Tibial nerve (tissue), 4 donors: ENCODE measurements around the gene RNU5B-1. TPM values are rescaled to one million over a fixed set of nuclear protein-coding genes. Genes with fewer than 3 reads are reported as not detected.

Experiments
- DNase-seq, 2 donors: peaks; one replicate each; pipeline ENCODE4 v3.0.0-alpha.2; 2019; ENCODE audit warnings: low spot score in 2 of 2
- H3K27ac ChIP-seq, 4 donors: fragments of 200-600 bp; sonication (generic) in 3 of 4; one replicate each; pipeline ENCODE4 v1.5.1; 2017 to 2019; ENCODE audit warnings: mild to moderate bottlenecking in 1 of 4
- H3K27me3 ChIP-seq, 2 donors: fragments of 200-600 bp; sonication (generic) in 1 of 2; one replicate each; pipeline versions ENCODE4 v1.5.1 to v1.6.0; 2017 to 2019
- H3K36me3 ChIP-seq, 3 donors: fragments of 200-600 bp; sonication (generic); one replicate each; pipeline ENCODE4 v1.5.1; 2018 to 2019
- H3K4me1 ChIP-seq, 4 donors: fragments of 200-600 bp; sonication (generic) in 3 of 4; one replicate each; pipeline ENCODE4 v1.5.1; 2017 to 2019
- H3K4me3 ChIP-seq, 4 donors: fragments of 200-600 bp; sonication (generic) in 3 of 4; one replicate each; pipeline ENCODE4 v1.5.1; 2017 to 2019; ENCODE audit warnings: mild to moderate bottlenecking in 1 of 4, moderate library complexity in 1 of 4
- H3K9me3 ChIP-seq, 4 donors: fragments of 200-600 bp; sonication (generic) in 3 of 4; one replicate each; pipeline ENCODE4 v1.5.1; 2017 to 2019
- CTCF ChIP-seq, 5 experiments: fragments of 200-600 bp in 3 of 5; fragments of 450-650 bp in 2 of 5; sonication (generic) in 3 of 5; IDR thresholded peaks; one replicate each; pipeline ENCODE4 v1.5.1; 2016 to 2019; ENCODE audit warnings: antibody characterized with exemption in 5 of 5, mild to moderate bottlenecking in 3 of 5, moderate library complexity in 2 of 5
- EP300 ChIP-seq, 2 donors: sonication (generic); formaldehyde crosslinking; IDR thresholded peaks; one replicate each; pipeline ENCODE4 v1.6.1; 2017; ENCODE audit warnings: antibody characterized with exemption in 2 of 2, mild to moderate bottlenecking in 1 of 2
- POLR2A ChIP-seq, 2 donors: fragments of 450-650 bp; IDR thresholded peaks; one replicate each; pipeline ENCODE4 v1.6.1; 2017; ENCODE audit warnings: antibody characterized with exemption in 2 of 2, mild to moderate bottlenecking in 2 of 2, moderate library complexity in 2 of 2
- WGBS, 2 donors: methylation state at CpG; one replicate each; pipeline ENCODE4 v1.1.5; 2018; 5-methylcytosine and 5-hydroxymethylcytosine counted together
- total RNA-seq, 4 donors: library from RNA; depleted of rRNA; stranded (reverse); fragments of >200 nt; gene quantifications; one replicate each; pipeline ENCODE4 v1.1.0, GENCODE V29; 2016

RNU5B-1 gene
- total RNA-seq, 4 donors from 2014 or later = not detected

GRCh38 chr15:65300924-65301441 is 3.5 kb upstream of the RNU5B-1 start:
- Histone ChIP-seq H3K4me3 (no peak overlapping the region), H3K4me1 (peaks cover 0 to 37% (median 7%) of the 10 kb centered on the region in 4 donors), H3K36me3 (no peaks in the 10 kb centered on the region), H3K27ac (no peak overlapping the region), H3K9me3 (no peaks in the 10 kb centered on the region), H3K27me3 (no peaks in the 10 kb centered on the region)
- DNase-seq = no peak
- WGBS, 2 donors = 89 to 95% methylated on average over 19 to 20 of the region's 36 CpGs
- TF ChIP-seq POLR2A (IDR thresholded peaks at IDR 0.05) = no peak
- no peak for TF ChIP-seq EP300 (IDR thresholded peaks at IDR 0.05)
- TF ChIP-seq CTCF (IDR thresholded peaks at IDR 0.05) = no peak

GRCh38 chr15:65302061-65302460 is 2.4 kb upstream of the RNU5B-1 start:
- Histone ChIP-seq H3K4me1 (peaks cover 0 to 27% (median 5%) of the 10 kb centered on the region in 4 donors), H3K4me3 (no peak overlapping the region), H3K27ac (peak overlapping the region in 1 of 4 donors; percentile 87), H3K27me3 (no peaks in the 10 kb centered on the region), H3K9me3 (no peaks in the 10 kb centered on the region), H3K36me3 (no peaks in the 10 kb centered on the region)
- WGBS, 2 donors = 47 to 56% methylated on average over 14 to 22 of the region's 24 CpGs
- DNase-seq = no peak
- TF ChIP-seq CTCF (IDR thresholded peaks at IDR 0.05) (no peak), EP300 (IDR thresholded peaks at IDR 0.05) (no peak), POLR2A (IDR thresholded peaks at IDR 0.05) (no peak)

GRCh38 chr15:65303687-65304380 is 643 bp upstream of the RNU5B-1 start:
- WGBS, 2 donors = 1% methylated on average over 24 of the region's 24 CpGs
- no peaks in the 10 kb centered on the region for H3K9me3 ChIP-seq
- no peaks in the 10 kb centered on the region for H3K27me3 ChIP-seq
- peaks cover 0 to 17% (median 5%) of the 10 kb centered on the region in 4 donors for H3K4me1 ChIP-seq
- peak in 1 of 2 donors; percentile 47 for DNase-seq
- H3K4me3 ChIP-seq = peak overlapping the region; percentile 32 to 67 (median 52)
- H3K27ac ChIP-seq = peak overlapping the region; percentile 81 to 94 (median 85)
- TF ChIP-seq EP300 (IDR thresholded peaks at IDR 0.05) = no peak
- H3K36me3 ChIP-seq = no peaks in the 10 kb centered on the region

GRCh38 chr15:65305150-65305758 is 777 bp downstream of the RNU5B-1 start:
- TF ChIP-seq EP300 (IDR thresholded peaks at IDR 0.05) (no peak), POLR2A (IDR thresholded peaks at IDR 0.05) (no peak), CTCF (IDR thresholded peaks at IDR 0.05) (no peak)
- DNase-seq = no peak
- Histone ChIP-seq H3K4me1 (peaks cover 0 to 17% (median 5%) of the 10 kb centered on the region in 4 donors), H3K9me3 (no peaks in the 10 kb centered on the region), H3K36me3 (no peaks in the 10 kb centered on the region), H3K27ac (peak overlapping the region; percentile 81 to 94 (median 85)), H3K4me3 (peak overlapping the region; percentile 10 to 67 (median 52)), H3K27me3 (no peaks in the 10 kb centered on the region)
- 48 to 49% methylated on average over 14 of the region's 14 CpGs for WGBS, 2 donors

- Histone ChIP-seq H3K27ac (peak overlapping the region in 1 of 4 donors; percentile 94), H3K36me3 (no peaks in the 10 kb centered on the region), H3K4me1 (peaks cover 0 to 17% (median 5%) of the 10 kb centered on the region in 4 donors), H3K27me3 (no peaks in the 10 kb centered on the region), H3K9me3 (no peaks in the 10 kb centered on the region), H3K4me3 (no peak overlapping the region)
- DNase-seq = no peak
- TF ChIP-seq POLR2A (IDR thresholded peaks at IDR 0.05) (no peak), CTCF (IDR thresholded peaks at IDR 0.05) (no peak), EP300 (IDR thresholded peaks at IDR 0.05) (no peak)
- 71 to 73% methylated on average over 3 of the region's 3 CpGs for WGBS, 2 donors
These were observed 1.3 kb downstream of the RNU5B-1 start for GRCh38 chr15:65305776-65306175.
